Fibroblast of skin of left quadriceps (primary cell): ENCODE results near the gene CORO2B.
"Not testable (repeated sequence)": the region's sequence is repeated elsewhere in the genome, so short reads cannot be mapped to it uniquely, and the experiment has no call there.

Experiments used
- DNase-seq, 2 experiments: peaks; one replicate each; pipeline ENCODE4 v3.0.0-alpha.2; 2013; ENCODE audit warnings: low read depth in 2 of 2

CORO2B gene

GRCh38 chr15:68726246-68726645, 147.5 kb downstream of the CORO2B start:
- DNase-seq: no peak

- DNase-seq: peak in 1 of 2 experiments; percentile 12
Measured at GRCh38 chr15:68729789-68730411, 151.1 kb downstream of the CORO2B start.

DNA sequence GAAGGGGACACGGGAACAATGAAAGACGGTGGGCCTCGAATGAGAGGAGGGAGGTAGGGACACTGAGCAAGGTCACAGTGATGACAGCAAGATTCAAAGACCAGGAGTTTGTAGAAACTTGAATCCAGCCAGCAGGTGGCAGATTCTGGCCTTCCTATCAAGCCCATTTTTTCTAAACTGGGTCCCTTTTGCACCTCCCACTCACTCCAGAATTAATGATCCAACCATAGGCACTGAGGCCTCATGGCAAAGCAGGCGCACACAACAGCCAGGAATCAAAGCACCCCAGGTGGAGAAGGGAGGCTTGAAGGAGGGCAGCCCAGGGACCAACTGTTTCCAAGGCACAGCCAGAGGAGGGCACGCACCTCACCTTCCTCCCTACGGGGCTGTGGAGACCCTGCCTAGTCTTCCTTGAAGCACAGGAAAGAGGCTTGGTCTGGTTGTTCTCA, 151.7 kb downstream of the CORO2B start:
- peak; percentile 12 to 20 for DNase-seq

DNA sequence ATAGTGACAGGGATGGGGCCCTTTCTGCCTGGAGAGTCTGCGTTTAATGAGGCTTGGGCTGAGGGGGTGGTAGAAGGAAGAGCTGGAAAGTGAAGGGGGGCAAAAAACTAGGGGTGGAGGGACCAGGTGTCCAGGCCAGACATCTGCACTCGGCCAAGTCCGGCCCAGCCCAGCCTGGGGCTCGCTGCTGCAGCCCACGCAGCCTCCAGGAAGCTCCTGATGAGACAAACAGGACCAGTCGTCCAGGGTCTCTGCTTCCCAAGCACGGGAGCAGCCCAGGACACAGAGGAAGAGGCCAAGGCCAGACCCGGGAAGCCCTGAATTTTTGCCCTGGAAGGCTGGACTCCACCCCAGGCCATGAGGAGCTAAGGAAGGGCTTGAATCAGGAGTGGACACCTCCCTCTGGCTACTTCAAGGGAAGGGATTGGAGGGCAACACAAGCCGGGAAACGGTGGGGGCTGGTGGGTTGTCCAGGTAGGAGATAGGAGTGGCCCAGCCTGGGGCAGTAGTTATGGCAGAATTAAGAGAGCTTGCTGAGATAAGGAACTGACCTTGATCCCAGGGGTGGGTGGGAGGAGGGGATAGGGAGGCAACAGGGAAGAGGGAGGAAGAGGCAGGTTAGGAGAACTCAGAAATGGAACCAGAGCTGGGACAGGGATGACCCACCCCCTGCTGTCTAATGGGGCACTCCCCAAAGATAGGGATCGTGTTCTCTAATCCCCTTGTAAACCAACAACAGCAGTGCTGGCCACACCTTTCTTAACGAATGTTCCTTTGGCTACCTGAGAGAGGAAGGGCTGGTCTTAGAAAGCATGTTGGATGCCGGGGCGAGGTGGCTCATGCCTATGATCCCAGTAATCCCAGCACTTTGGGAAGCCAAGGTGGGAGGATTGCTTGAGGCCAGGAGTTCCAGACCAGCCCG, 152.4 kb downstream of the CORO2B start:
- DNase-seq: no peak

DNA sequence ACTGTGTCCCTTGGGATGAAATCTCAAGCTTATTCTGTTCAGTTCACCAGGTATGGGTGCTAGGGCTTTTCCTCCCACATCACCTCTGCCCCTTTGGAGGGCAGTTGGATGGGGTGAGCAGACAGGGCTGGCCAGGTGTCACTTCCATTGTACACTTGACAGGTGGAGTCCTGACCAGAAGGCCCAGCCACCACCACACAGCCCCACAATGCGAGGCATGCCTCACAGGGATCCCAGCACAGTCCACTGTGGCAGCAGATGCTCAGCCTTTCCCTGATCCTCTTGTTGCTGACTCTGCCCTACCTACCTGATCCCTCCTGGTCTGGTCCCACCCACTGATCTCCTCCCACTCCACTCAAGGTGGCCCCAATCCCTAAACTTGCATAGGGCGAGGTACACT, 153.7 kb downstream of the CORO2B start:
- DNase-seq: no peak

DNA sequence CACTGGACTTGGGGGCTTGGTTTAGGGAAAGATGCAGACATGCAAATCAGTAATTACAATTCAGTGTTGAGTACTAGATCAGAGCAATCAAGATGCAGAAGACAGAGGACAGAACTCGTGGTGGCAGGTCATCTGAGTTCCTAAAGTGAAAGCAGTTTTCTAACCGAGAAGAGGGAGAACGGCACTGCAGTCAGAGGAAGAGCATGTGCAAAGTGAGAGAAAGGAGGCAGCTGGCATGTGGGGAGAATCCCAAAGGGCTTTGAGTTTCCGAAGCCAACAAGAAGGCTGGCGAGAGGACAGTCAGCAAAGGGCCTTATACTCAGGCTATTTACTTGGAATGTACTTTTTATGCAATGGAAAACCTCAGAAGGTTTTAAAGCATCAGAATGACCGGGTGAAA, 154.9 kb downstream of the CORO2B start:
- no peak for DNase-seq

DNA sequence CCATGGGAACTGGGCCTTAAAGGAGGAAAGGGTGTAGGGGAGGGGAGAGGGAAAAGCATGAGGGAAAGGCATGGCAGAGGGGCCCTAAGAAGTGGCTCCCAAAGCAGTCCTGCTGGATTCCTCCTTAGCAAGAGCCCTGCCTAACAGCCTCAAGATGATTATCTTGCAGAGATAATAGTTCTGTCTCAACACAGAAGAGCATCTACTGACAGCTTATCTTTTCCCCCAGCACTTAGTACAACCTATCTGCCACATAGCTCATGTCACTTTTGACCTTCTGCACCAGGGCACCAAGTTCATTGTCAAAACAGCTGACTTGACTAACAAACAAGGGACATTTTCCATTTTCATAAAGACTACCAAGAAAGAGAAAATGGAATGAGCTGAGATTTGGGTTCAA, 155.6 kb downstream of the CORO2B start:
- no peak for DNase-seq

- no peak for DNase-seq
Measured at GRCh38 chr15:68734881-68735280, 156.1 kb downstream of the CORO2B start.

DNA sequence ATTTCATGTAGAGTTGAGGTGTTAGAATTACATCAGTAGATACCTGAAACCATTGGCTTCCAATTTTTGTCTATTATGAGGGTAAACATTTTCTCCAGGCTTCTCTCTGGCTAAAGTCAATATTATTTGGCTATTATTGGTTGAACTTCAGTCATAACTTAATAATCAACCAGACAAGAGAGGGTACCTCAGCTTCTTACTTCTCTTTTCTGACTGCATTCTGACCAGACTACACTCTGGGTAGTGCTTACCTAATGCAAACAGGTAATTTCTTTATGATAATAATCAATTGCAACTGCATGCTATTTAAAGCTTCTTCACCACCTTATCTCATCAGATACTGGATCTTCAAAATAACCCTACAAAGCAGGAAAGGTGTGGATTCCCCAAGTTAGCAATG, 156.8 kb downstream of the CORO2B start:
- no peak for DNase-seq

- DNase-seq: no peak
Measured at GRCh38 chr15:68739390-68740080, 160.7 kb downstream of the CORO2B start.

- no peak for DNase-seq
Measured at GRCh38 chr15:68743256-68743655, 164.5 kb downstream of the CORO2B start.

GRCh38 chr15:68749365-68749764, 170.6 kb downstream of the CORO2B start:
- no peak for DNase-seq

DNA sequence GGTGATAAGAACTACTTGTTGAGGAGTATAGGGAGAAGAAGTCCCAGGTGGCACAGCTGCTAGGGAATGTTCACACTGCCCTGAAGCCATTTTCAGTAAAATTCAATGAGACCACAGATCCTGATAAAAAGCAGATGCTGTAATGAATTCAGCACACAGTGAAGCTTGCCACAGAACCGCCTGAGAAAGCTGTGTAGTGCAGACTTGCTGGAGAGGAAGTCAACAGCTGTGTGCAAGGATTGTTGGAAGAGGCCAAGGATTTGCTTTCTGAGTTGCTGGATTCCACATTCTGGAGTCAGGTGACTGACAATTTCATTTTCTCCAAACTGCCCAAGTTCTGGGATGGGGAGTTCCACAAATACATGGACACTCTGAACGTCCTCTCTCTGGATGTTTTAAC, 171.0 kb downstream of the CORO2B start:
- peak; percentile 38 to 42 for DNase-seq

GRCh38 chr15:68751622-68752021, 172.8 kb downstream of the CORO2B start:
- no peak for DNase-seq

DNA sequence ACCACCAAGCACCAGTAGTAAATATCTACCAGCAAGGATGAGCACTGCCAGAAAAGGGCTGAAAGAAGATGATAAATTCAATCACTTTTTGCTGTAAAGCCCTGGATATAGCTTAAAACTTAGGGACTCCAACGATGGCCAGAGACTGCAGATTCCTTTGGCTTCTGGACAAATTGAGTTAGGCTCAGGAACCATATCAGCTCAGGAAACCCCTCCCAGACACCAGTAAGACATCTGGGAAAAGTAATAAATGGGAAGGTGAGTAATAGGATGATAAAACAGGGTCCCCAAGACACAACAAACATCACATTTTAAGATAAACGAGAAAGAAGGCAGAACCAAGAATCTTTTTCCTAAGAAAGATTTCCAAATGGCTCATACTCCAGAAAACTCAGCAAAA, 176.9 kb downstream of the CORO2B start:
- DNase-seq: no peak

- DNase-seq: not testable (repeated sequence)
Measured at GRCh38 chr15:68759982-68760579, 181.3 kb downstream of the CORO2B start.

- no peak for DNase-seq
Measured at GRCh38 chr15:68763063-68763462, 184.3 kb downstream of the CORO2B start.

DNA sequence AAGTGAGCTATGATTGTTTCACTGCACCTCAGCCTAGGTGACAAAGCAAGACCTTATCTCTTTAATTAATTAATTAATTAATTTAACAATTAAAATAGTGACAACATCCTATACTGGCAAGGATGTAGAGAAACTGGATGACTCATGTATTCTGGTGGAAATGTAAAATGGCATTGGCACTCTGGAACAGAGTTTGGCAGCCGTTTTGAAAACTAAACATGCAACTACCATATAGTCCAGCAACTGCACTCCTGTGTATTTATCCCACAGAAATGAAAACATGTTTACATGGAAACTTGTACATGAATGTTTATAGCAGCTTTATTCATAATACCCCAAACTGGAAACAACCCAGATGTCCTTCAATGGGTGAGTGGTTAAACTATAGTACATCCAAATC, 185.3 kb downstream of the CORO2B start:
- DNase-seq: no peak

DNA sequence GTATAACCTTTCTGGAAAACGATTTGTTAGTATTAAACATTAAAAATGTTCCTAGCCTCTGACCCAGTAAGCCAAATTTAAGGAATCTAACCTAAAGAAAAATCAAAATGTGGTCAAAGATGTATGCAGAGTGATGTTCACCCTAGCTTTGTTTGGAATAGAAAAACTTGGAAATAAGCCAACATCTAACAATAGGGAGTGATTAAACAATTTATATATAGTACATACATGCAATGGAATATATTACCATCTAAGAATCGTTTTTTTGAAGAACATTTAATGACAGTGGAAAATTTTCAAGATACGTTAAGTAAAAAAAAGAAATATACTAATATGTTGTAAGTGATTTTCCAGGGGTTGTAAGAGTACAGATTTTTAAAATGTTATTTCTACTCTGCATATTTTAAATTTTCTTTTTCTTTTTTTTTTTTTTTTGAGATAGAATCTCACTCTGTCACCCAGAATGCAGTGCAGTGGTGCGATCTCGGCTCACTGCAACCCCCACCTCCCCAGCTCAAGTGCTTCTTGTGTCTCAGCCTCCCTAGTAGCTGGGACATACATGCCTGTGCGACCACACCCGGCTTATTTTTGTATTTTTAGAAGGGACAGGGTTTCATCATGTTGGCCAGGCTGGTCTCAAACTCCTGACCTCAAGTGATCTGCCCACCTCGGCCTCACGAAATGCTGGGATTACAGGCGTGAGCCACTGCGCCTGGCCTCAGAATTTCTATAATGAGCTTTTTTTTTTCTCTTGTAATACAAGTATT, 187.0 kb downstream of the CORO2B start:
- DNase-seq: no peak

- no peak for DNase-seq
Measured at GRCh38 chr15:68767833-68768232, 189.0 kb downstream of the CORO2B start.

GRCh38 chr15:68768321-68768720, 189.5 kb downstream of the CORO2B start:
- DNase-seq: peak in 1 of 2 experiments; percentile 35
